NOMO-1 (cell line): ENCODE results near the gene RGSL1.
"Not testable (repeated sequence)": the region's sequence is repeated elsewhere in the genome, so short reads cannot be mapped to it uniquely, and the experiment has no call there.

ENCODE experiments used
- DNase-seq, 2 experiments: peaks; one replicate each; lab custom pipeline; 2025; ENCODE audit not compliant: unreplicated experiment in 2 of 2; lab: John Stamatoyannopoulos, UW

The RGSL1 gene

DNA sequence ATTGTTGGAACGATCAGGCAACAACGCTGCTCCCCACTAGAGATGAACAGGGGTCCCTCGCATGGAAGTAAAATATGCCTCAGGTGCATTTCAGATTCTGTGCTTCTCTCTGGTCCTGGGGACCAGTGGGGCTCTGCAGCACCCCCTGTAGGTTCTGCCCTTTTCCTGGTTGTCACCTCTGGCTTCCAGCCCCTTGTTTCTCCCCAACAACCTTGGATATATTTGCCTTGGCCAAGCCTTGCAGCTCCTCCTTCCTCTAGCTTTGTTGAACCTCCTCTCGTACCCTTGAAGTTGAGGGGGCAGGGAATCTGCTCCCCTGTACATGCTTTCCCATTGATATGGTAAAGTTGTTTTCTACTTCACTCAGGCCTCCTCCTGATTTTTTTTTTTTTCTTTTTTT, 5.4 kb upstream of the RGSL1 start:
- DNase-seq: no peak

DNA sequence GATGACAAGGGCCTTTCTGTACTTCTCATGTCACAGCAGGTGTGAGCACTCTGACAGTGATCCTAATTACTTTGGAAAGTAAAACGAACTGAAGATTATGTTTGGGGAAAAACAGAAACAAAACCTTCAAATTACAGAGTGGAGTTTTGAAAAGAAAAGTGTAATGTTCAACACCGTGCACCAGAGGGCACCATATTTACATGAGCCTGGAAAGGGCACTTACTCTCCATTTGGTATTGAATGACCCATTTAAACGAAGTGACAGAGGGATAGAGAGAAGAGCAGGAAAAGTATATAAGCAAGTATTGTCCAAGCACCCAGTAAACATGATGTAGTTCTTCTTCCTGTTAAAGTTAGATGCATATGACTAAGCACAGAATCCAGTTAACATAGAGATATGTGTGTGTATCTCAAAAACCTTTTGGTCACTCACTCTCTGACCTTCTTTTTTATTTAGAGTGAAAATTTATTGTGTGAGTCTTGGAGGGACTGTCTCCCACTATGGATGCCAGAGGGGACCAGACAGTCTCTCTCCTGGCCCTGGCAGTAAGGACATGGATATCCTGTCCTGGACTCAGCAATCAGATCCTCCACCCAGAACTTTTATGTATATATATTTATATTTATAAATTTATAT, 3.8 kb upstream of the RGSL1 start:
- peak; percentile 25 to 55 for DNase-seq

DNA sequence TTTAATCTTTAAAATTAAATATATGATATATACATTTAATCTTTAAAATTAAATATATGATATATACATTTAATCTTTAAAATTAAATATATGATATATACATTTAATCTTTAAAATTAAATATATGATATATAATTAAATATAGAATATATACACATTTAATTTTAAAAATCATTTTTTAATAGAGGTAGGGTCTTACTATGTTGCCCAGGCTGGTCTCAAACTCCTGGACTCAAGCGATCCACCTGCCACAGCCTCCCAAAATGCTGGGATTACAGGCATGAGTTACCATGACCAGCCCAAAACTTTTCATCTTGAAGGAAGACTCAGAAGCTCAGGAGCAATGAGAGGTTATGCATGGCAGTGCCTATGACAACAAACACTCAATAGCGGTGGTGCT, 2.8 kb upstream of the RGSL1 start:
- not testable (repeated sequence) for DNase-seq

DNA sequence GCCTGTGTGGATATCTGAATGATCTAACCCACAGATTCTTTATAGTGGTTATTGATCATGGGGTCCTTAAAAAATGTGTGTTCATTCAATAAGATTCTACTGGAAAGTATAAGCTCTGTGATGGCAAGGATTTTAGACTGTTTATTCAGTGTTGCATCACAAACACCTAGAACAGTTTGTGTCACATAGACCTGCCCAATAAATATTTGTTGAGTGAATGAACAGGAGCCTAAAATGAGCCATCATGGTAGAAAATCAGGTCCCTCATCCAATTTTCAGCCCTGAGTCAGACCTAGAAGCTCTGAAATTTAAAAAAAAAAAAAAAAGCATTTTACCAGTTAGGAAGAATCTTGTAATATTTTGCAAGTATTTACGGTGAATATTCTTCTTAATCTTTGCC, 2.3 kb upstream of the RGSL1 start:
- DNase-seq: no peak

DNA sequence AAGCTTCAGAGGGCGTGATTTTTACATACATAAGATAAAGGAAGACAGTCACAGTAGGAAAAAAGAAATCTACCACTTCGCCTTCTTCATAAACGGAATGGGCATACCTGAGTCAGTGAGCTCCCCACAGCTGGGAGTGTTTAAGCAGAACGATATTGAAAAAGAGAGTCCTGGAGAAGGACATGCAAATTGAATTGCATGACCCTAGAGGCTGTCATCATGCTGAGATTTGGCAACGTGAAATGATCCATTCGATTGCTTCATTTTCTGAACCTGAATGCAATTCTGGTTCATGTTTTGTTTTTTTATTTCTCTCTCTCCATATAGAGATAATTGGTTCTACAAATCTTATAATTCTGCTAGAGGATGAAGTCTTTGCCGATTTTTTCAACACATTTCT, 3.7 kb downstream of the RGSL1 start:
- no peak for DNase-seq

DNA sequence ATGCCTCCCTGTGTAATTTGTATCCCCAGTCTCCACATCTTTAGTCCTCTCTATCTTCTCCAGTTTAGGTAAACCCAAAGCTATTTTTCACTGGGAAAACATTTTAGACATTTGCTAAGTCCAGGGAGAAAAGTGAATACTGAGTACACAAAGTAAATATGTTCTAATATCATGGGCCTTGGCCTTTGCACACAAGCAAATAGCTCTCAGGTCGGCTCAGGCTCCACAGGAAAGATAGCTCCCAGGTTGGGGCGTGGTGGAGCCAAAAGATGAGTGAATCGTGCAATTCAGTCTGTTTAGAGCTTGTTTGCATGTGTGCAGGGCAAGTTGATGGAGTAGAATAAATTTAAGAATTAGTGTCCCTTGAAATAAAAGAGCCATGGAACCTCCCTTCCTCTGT, 7.9 kb downstream of the RGSL1 start:
- DNase-seq: no peak

DNA sequence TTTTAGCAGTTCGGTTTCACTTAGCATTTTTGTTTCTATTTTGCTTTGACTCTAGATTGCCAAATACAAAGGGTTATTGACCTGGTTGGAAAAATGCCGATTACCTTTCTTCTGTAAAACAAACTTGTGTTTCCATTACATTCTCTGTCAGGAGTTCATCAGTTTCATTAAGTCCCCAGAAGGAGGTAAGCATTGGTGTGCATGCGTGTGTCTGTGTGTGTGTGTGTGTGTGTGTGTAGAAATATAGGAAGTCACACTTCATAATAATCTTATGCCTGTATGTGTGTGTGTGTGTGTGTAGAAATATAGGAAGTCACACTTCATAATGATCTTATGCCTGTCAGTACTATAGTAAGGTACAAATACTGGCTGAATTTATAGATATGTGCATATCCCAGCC, 10.0 kb downstream of the RGSL1 start:
- DNase-seq: peak; percentile 15 to 49

DNA sequence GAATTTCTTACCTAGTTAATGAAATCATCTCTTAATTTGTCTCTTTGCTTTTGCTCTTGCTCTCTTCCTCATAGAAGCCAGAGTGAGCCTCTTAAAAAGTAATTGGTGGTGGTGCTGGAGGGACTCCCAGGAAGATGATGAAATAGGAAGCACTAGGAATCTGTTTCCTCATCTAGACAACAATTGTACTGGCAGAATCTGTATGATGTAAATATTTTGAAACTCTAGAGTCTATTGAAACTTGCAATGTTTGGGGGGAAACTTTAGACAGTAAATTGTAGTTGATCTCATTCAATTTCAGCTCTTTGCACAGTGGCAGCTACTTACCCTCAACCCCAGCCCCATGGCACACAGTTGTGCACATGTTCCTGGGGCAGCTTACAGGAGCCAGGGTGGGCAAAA, 10.6 kb downstream of the RGSL1 start:
- peak; percentile 44 to 56 for DNase-seq

DNA sequence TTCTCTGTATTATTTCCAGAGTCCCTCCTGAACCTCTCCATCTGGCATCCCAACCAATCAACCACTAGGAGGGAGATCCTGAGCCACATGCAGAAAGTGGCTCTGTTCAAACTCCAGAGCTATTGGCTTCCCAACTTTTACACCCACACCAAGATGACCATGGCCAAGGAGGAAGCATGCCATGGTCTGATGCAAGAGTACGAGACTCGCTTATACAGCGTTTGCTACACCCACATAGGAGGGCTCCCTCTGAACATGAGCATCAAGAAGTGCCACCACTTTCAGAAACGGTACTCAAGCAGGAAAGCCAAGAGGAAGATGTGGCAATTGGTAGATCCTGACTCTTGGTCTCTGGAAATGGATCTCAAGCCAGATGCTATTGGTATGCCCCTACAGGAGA, 23.6 kb downstream of the RGSL1 start:
- DNase-seq: no peak

DNA sequence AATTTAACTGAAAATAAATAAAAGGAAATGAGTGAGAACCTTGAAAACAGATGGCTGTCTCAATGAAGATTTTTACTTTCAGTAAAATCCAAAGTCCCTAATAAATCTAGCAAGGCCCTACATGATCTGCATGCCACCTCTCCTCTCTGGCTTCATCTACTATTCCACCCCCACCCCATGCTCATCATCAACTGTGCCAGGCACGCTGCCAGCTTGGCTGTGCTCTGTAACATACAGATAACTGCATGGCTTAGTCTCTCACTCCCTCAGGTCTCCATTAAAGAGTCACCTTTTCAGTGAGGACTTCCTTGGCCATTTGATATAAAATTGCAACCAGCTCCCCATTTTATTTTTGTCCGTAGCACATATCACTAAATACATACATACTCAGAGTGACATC, 26.7 kb downstream of the RGSL1 start:
- DNase-seq: no peak

DNA sequence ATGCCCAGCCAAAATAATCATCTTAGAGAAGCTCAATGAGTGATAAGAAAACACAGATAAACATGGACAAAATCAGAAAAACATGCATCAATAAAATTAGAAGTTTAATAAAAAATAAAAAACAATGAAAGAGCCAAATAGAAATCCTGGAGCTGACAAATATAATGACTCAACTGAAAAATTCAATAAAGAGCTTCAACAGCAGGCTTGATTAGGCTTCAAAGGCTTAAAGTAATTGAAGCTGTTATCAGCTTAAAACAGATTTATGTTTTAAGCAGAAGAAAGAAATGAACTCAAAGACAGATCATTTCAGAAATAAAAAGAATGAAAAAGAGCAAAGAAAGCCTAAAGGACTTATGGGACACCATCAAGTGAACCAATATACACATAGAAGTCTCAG, 28.3 kb downstream of the RGSL1 start:
- no peak for DNase-seq

DNA sequence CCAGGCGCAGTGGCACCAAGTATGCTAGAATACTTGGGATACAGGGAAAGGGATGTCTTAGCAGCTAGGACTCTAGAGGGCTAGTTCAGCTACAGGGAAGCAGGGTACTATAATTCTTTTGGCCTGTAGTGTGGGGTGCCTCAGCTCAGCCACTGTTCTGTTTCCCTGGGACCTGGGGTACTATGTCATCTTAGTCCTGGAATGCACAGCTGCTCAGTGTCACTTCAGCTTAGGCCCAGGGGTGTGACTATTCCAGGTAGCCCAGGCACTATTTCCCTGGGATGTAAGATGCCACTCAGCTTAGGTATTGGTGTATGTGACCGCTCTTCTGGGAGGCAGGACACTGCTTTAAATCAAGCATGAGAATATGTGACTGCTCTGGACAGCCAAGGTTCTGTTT, 34.1 kb downstream of the RGSL1 start:
- DNase-seq: no peak

DNA sequence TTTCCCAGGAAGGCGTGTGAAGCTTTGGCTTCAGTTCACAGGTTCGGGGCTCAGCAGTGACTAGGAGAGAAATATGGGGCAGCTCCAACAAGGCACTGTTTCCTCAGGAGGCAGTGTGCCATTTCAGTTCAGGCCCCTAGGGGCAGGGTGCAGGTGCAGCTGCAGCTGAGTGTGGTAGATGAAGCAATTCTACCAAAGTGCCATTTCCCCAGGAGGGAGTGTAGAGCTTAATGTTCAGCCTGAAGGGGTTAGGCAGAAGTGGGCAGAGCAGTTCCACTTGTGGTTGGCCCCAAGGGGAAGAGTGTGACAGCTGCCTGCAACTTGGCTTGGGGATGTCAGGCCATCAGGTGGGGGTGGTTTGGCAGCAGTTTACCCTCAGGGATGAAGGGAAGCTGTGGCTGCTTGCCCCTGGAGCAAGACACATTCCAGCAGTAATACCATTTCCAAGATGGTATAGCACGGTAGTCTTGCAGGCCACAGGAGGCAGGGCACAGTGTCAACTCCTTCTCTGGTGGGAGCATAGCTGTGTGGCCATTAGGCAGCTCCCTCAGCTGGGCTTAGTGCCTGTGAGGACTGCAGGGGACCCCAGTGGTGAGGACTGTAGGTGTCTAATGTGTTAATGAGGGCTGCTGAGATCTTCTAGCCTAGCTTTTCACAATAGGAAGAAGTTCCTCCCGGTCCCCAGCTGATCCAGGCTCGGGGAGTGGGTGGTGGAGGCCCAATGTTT, 34.7 kb downstream of the RGSL1 start:
- DNase-seq: peak; percentile 82 to 88

DNA sequence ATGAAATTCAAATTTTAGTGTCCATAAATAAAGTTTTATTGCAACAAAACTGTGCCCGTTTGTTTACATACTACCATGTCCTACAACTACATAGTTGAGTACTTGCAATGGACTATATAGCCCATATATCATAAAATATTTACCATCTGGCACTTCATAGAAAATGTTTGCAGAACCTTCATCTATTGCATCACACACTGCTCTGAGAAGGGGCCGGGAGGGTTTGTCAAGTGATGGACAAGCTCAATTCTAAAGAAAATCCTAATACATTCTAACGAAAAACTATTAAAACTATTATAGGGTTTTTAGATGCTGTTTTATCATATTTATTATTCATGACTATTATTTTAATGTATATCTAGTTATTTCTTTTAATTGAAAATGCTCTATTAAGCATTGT, 35.9 kb downstream of the RGSL1 start:
- DNase-seq: no peak

DNA sequence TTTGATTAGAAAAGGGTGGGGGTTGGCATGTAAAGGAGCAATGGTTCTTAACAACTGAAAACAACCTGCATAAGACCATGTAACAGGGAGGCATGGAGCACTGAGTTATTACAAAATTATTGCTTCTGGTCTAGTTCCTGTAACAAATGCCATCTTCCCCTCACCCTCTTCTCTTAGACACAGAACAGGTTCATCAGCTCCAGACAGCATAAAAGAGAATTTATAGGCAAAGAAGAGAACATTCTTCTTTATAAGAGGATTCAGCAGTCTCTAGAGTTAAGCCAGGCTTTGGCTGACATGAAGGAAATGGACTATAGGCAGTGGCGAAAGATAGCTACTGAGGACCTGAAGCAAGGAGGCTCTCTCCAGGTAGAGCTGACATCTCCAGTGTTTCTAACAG, 38.9 kb downstream of the RGSL1 start:
- DNase-seq: no peak

DNA sequence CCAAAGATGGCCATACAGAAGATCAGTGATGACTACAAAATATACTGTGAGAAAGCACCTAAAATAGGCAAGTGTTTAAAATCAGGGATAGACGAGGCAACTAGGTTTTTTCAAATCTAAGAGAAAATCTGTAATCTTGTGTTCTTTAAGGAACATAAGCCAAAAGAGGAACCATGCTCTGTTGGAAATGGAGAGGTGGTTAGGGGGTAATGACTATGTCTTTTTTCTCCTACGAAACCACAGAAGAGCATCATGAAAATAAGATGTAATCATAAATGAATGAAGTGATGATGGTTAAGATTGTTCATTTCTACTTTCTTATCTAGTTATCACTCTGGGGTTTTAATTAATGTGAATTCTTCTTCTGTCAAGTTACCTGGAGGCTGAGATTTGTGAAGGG, 43.1 kb downstream of the RGSL1 start:
- peak; percentile 65 to 82 for DNase-seq

DNA sequence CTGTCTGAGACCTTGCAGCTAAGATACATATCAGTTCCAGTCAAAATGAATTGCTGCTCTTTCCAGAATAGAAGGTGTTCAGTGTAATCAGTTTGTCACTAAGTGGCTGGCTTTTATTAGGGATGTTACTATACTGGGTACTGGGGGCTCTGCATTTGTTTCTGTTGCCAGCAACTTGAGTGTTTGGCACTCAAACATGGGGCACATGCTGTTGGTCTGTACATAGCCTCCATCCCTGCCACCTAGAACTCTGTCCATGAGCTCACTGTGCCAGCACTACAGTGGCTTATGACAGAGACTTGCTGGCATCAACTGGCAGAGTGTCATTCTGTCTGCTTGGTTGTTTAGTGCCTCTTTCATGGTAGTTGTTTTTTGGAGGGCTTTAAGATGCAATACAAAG, 45.1 kb downstream of the RGSL1 start:
- no peak for DNase-seq

DNA sequence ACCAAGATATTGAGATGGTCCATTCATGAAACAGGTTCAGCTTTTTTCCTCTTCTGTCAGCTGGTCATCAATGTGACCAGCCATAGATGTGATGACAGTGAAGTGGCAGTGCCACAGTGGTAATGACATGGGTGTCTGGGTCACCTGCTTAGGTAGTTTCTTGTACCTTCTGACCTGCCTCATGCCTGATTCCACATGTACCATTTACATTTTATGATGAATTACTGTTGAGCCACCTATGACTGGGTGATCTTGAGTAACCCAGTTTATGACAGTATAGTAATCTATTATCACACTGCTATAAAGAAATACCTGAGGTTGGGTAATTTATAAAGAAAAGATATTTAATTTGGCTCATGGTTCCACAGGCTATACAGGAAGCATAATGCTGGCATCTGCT, 45.7 kb downstream of the RGSL1 start:
- no peak for DNase-seq

DNA sequence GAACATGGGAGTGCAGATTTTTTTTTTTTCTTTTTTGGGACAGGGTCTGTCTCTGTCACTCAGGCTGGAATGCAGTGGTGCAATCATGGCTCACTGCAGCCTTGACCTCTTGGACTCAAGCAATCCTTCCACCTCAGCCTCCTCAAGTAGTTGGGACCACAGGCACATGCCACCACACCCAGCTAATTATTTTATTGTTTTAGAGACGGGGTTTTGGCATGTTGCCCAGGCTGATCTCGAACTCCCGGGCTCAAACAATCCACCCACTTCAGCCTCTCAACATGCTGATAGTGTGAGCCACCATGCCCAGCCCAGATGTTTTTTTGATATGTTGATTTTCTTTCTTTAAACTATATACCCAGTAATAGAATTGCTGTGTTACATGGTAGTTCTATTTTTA, 57.7 kb downstream of the RGSL1 start:
- no peak for DNase-seq

DNA sequence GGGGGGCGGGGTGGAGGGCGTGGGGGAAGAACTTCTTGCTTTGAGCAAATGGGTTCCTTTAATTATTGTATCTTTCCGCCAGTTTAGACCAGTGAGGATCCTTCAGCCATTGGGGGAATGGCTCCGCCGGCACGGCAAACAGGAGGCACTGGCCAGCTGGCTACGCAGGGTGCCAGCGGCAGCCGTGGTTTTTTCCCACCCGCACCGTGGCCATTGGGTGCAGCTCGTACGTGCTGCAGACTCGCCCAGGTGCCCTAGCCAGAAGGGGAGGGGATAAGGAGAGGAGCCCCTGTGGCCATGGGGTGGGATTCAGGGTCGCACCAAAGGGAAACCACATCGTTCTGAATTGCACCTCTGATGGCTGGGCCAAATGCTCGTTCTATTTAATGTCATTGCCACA, 65.6 kb downstream of the RGSL1 start:
- no peak for DNase-seq

DNA sequence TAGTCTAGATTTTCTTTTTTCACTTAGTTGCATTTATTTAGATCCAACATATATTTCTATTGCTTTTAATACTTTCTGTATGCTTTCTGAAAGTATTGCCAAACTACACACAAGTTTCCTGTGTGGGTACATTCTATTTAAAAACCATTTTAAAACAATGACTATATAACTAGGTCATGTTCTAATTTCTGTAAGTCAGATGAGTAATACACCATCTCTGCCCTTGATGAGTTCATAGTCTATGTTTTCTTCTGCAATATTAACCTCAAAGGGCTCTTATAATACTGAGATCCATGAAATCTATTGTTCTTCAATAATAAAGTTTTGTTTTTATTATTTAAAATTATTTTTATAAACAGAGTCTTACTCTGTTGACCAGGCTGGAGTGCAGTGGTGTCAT, 70.8 kb downstream of the RGSL1 start:
- peak in 1 of 2 experiments; percentile 6 for DNase-seq

DNA sequence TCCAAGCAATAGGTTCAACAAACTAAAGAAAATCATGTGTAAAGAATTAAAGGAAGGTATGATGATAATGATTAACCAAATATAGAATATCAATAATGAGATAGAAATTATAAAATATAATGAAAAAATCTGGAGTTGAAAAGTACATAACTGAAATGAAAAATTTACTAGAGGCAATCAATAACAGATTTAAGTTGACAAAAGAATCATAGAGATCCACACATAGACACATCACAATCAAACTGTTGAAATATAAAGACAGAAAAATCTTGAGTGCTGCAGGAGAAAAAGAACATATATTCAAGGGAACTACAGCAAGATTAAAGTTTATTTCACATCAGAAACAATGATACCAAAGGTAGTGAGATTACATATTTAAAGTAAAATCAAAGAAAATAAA, 75.4 kb downstream of the RGSL1 start:
- no peak for DNase-seq

DNA sequence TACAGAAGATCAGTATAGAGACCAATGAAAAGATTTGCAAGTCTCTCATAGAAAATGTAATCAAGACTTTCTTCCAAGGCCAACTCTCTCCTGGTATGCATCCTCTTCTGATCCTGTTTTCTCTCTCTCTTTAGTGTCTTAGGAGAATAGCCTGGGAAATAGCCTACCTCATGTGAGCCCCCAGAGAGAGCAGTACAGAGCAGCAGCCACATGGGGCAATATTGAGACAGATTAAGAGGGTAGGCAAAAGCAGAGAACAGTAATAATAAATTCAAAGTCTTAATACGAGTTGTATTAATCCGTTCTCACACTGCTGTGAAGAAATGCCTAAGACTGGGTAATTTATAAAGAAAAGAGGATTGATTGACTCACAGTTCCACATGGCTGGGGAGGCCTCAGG, 77.7 kb downstream of the RGSL1 start:
- DNase-seq: no peak
